MV-4-11 (cell line): Measurements from ENCODE around the gene SERTM1.

ENCODE experiments used
- DNase-seq: peaks from one replicate; lab custom pipeline; 2025; lab: John Stamatoyannopoulos, UW

SERTM1 gene

GRCh38 chr13:36710396-36710795, 36.6 kb downstream of the SERTM1 start:
- no peak for DNase-seq

DNA sequence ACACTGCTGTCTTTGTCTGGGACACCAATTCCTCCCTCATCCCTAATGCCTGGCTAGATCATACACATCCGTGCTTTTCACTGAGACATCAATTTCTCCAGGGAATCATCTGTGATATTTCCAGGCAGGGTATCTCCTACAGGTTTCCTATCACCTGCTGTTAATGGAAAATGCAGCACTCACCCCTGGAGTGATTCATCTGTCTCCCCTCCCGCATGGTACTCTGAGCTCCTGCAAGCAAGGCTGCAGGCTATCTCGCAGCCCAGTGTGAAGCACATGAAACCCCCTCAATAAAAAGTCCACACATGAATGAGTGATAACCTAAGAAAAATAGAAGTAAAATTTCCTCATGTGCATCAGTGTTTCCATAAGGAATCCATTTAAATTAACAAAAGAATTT, 38.5 kb downstream of the SERTM1 start:
- DNase-seq: no peak

DNA sequence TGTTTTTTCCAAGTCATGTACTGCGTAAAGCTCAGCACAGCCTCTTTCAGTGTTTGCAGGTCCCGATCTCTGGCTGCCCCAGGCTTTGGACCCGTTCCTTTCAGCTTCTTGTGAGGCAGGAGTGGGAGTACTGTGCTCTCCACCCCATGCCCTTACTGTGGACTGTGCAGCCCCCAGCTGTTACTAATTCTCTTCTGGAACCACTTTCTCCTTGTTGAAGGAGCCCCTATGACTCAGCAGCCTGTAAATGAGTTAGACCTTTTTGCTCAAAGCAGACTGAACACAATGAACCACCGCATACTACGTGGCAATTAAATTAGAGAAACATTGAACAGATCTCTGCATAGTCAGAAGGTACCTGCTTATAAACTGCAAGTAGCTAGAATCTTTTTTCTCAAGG, 39.0 kb downstream of the SERTM1 start:
- DNase-seq: no peak

DNA sequence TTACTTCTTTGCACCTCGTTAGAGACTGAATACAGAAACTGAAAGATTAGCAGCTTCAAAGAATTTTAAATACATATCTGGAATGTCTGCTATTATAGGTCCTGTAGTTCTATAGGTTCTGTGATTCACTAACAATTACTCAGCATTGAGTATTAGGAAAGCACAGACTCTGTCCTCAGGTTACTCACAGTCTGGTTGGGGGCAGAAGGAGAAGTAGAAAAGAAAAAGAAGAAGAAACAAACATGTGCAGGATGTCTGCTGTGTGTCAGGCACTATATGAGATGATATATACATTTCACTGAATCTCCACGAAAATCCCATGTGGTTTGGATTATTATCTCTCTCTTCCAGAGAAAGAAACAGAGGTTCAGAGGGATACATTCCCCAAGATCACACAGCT, 40.1 kb downstream of the SERTM1 start:
- peak; percentile 28 for DNase-seq

DNA sequence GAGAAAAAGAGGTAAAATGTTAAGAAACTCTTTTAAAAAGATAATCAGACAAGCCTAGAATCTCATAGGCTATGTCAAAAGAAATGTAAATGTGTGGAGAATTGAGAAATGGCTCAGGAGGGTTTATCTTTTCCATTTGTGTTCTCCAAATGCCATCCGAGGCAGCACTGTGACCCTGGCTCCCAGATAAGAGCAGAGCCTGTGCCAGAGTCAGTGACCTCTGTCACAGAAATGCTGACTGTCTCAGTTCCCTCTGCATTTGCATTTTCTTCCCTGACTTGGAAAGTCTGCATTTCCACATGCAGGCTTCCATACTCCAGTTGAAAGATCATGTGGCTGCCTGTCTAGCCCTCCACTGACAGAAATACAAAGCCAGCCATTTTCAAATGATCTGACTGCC, 42.0 kb downstream of the SERTM1 start:
- DNase-seq: no peak

DNA sequence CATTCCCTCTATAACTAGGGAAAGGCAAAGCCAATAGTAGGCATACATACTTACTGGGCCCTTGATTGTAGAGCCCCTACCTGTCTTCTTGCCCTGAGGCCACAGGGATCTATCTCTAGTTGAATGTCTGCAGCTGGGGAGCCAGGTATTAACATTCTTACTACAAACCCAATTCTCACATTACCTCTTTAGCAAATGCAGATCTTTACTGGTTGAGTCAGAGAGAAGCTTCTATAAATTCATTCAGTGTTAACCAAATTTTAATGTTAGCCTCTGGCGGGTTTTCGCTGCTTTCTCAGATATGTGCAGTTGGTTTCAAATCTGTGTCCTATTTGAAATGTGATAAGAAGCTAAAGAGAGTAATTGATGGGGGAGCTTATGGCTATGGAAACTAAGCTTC, 43.2 kb downstream of the SERTM1 start:
- no peak for DNase-seq

- DNase-seq: no peak
Measured at GRCh38 chr13:36717966-36718545, 44.2 kb downstream of the SERTM1 start.

- DNase-seq: no peak
Measured at GRCh38 chr13:36718686-36719085, 44.9 kb downstream of the SERTM1 start.

GRCh38 chr13:36724141-36724540, 50.3 kb downstream of the SERTM1 start:
- DNase-seq: no peak

DNA sequence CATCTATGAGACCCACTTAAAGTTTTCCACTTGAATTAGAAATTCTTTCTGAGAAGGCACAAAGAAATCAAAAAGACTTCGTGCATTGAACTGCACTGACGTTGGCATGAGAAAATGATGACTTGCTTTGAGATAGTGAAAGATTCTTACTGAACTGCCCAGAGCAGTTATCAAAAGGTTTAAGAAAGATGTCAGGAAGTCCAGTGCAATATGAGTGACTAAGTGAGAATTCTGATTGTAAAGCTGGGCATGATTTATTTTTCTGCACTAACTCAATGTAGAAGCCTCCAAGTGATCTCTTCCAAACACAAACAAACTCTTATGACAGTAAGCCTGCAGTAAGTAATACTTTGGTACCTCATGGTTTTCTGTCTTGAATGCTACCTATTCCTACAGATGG, 52.1 kb downstream of the SERTM1 start:
- no peak for DNase-seq

GRCh38 chr13:36728006-36728405, 54.2 kb downstream of the SERTM1 start:
- DNase-seq: no peak

DNA sequence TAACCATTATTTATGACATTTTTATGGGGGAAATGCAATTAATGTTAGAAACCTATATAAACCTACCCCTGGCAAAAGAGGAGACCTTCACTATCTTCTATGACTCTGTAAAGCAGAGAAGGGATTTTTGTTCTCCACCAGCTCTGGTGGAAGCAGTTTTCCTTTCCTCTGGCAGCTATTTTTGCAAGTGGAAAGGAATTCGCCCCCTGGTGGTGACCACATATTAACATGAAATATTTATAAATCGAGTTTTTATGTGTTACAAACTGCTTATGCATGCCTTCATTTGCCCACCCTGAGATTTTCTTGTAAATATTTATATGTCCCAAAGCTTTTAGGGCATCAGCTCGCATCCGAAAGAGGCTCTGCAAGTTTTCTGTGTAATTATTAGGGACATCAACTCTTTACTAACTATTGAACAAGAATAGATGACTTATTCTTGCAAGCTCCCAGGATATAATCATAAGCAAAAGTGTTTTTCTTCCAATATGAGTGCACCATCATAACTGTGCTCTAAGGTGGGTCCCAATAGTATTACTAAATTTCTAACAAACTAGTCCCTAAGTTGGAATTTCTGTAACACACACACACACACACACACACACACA, 62.4 kb downstream of the SERTM1 start:
- DNase-seq: peak; percentile 40

DNA sequence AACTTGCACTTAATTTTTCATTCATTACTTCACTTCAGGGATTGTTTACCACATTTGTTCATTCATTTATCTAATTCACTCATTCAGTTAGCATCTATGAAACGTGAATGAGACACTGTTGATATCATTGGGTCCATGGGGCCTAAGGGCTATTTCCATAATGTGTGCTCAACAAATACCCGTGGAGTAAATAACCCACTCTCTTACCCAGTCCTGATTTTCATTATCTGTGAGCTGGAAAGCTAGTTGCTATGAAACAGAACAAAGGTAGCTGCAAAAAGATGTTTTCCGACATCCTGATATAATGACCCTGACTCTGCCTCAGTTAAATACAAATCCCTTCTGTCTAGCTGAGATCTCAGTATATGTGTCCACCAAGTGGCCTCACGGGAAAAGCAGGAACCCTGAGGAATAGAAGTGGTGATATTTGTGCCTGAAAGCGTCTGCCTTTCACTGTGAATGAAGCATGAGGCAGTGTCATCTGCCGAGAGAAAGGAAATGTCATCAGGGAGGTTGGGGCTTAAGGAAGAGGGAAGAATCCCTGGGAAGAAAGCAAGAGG, 63.8 kb downstream of the SERTM1 start:
- no peak for DNase-seq

DNA sequence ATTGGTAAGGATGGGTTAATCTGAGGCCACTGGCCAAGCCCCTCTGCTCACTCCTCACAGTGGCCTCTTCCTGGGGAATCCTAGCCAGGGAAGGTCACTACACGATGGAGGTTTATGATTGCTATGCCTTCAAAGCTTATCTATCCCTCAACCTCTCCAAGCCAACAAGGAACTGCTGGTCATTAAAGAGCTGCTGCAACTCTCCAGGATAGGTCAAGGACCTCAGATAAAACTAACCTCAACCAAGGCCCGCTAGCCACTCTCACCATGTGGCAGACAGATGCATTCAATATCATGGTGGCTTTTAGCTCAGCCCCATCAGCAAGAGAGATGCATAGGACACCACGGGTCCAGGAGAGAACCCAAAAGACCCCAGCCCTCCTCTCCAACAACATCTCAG, 71.6 kb downstream of the SERTM1 start:
- no peak for DNase-seq

- no peak for DNase-seq
Measured at GRCh38 chr13:36746051-36746450, 72.2 kb downstream of the SERTM1 start.
